GM19372 (cell line): ENCODE measurements around the gene PODXL2.

Experiments
- ATAC-seq: cut with Tn5 transposase; IDR thresholded peaks from one replicate; pipeline ENCODE4 v1.9.1; 2021; ENCODE audit warnings: mild to moderate bottlenecking, low read depth, moderate library complexity; ENCODE audit not compliant: unreplicated experiment

PODXL2 gene

DNA sequence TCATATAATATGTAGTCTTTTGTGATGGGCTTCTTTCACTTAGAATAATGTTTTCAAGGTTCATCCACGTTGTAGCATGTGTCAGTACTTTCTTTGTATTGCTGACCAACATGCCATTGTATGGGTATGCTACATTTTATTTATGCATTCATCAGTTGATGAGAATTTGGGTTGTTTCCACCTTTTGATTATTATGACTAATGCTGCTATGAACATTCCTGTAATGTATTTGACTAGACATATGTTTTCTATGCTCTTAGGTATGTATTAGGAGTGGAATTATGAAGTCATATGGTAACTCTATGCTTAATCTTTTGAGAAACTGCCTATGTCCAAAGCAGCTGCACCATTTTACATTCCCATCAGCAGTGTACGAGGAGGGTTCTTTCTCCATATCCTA is 3.2 kb upstream of the PODXL2 start:
- no peak for ATAC-seq

DNA sequence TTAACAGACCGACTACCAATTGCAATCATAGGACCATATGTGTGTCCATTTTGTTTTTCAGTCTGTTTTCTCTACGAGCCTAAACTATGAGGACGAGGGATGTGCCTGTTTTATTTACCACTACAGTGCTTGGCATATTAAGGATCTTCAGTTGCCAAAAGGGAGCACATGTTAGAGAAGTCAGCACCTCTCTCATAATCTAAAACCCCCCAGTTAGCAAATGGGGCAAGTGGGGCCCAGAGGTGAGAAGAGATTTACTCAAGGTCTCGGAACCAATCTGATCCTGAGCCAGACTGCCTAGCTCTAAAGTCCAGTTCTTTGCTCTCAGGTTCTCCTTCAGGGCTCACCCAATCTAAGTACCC is 578 bp upstream of the PODXL2 start:
- ATAC-seq: no peak

DNA sequence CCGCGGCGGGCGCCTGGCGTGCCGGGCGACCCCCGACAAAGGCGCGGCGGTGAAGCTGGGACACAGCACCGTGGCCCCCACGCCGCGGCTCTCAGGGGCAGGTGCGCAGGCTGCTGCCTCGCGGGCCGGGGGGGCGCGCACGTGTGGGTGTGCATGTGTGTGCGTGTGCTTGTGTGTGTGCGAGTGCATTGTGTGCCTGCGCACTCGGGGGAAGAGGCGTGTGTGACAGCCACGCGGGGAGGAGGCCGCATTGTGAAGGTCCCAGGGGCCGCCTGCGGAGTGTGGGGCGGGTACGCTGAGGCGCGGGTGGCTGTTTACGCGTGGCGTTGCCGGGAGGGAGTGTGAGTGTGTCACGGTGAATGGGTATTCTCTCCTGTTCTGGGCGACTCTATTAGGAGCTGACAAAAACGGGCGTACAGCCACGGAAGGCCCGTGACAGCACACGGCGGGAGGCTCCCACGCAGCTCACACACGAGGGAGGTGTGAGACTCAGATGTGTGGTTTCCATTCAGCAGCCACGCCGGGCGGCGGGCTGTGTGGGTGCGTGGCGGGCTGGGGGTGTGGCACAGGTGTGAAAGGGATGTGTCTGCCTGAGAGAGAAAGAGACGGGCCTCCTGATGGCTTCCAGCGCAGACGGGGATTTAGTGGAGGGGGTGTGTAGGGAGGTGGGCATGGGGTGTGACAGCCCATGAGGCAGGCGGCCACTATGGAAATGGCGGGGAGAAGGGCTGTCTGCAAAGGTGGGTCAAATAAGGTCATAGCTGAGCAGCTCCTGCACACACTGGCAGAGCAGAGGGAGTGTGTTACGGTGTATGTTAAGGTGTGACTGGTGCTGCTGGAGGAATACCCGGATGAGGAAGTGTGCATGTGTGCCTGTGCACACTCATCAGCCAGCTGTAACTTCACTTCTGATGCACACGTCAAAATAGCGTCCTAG is 750 bp downstream of the PODXL2 start:
- ATAC-seq: no peak

- ATAC-seq: no peak
These were observed 2.1 kb downstream of the PODXL2 start for GRCh38 chr3:127630811-127631714.

DNA sequence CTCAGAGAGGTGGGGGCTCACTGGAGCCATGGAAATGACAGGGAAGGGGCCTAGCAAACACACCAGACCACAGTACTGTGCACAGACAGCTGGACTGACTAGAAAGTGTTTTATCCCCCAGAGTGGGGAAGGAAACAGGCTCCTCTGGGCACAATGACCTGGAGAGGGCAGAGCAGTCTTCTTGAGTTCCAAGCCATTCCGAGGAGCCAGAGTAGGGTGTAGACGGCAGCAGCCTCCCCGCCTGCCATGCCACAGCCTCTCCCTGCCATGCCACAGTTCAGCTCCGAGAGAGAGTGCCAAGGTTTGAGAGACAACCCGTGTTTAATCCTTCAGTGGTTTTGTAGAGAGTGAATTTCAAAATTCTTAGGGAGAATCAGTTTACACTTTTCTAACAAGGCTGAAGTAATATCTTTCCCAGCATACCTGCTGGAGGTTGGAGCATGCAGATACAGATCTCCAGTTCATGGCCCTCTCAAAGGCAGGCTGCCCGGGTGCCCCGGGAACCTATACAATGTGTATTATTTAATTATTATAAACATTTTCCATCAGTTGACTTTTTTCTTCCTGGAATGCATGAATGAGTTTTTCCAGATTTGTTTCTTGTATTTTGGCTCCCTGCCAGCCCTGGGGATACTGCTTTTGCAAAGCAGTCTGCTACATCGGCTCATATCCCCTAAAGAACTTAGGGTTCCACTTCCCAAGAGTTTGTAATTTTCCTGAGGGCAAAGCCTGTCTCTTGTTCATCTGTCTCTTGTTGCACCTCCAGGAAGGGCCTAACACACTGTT is 3.2 kb downstream of the PODXL2 start:
- no peak for ATAC-seq

GRCh38 chr3:127634653-127635052 is 5.7 kb downstream of the PODXL2 start:
- no peak for ATAC-seq

- no peak for ATAC-seq
These were observed 8.6 kb downstream of the PODXL2 start for GRCh38 chr3:127637546-127637945.

GRCh38 chr3:127637971-127638370 is 9.0 kb downstream of the PODXL2 start:
- no peak for ATAC-seq

- no peak for ATAC-seq
These were observed 10.4 kb downstream of the PODXL2 start for GRCh38 chr3:127639173-127640041.

DNA sequence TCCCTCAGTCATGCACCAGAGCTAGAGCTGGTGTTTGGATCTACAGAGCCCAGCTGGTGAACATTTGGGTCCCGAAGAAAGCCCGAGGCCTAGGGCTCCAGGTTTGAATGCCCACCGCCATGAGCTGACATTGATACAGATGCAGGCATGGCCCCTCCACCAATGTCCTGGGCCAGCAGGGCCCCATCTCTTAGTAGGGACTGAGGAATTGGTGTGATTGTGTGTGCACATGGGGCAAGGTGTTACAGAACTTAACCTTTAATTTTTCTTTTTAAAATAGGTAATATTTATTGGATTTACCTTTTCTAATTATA is 11.0 kb downstream of the PODXL2 start:
- no peak for ATAC-seq

GRCh38 chr3:127644641-127645370 is 15.8 kb downstream of the PODXL2 start:
- ATAC-seq: no peak

DNA sequence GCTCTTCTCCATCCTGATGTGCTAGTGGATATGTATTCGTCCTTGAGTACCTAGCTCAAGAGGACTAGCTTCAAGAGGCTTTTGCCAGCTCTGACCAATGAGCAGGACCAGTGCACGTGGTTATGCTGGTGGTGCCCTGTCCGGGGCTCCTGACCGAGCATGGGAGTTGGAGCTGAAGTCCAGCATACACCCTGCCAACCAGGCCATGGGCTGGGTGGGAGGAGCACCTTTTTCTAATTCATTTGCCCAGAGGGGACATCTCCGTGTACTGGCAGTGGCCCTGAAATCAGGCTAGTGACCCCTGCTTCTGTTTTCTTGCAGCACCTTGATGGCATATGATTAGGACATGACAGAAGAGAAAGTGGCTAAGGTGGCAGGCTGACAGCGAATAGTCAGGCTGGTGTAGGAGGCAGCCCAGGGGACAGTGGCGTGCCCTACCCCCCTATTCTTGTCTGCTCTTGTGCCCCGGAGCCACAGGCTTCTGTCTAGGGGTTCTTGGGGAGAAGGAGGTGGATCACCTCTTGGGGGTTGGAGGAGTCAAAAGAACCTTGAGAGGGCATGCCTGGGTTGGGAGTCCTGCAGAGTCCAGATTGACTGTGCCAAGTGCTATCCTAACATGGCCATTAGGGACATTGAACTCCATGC is 16.5 kb downstream of the PODXL2 start:
- ATAC-seq: no peak

DNA sequence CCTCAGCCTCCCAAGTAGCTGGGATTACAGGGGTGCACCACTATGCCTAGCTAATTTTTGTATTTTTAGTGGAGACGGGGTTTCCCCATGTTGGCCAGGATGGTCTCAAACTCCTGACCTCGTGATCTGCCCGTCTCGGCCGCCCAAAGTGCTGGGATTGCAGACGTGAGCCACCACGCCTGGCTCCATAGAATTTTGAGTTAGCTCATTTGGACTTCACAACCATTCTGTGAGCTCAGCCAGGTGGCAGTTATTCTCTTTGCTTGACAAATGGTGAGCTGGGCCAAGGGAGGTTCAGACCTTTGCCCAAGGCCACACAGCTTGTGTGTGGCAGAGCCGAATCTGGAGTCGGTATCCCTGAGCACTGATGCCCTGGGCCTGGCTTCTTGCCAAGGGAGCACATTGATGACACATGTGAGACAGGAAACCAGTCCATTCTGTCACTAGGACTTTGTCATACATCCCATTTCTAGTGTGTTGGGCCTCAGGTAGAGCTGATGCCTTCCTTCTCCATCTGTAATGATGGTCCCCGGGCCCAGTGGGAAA is 17.6 kb downstream of the PODXL2 start:
- no peak for ATAC-seq

DNA sequence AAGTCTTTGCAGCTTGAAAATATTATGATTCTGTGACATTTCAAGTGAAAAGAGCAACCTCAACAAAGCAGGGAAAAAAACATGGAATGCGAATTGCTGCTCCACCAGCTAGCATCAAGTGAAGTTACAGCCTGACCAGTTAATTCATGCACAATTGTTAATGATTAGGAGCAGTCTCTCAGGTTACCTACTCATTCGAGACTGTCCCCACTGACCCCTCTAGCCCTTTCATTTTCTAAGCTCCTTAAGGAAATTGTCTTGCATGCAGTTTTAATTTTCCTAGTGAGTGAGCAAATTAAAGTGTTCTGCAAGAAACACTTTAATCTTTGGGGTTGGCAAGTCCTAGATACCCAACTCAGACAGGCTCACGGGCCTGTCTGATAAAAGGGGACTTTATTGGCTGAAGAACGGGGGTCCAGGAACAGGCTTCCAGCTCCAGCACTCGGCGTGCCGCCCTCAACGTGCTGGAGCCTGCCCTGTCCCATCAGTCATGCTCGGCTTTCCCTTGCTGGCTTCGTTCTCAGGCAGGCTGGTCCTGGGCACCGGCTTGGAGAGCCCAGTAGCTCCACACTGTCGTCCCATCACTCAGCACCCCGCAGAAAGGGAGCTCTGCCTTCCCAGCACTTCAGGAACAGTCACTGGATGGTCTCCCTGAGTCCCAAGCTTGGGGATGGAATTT is 18.3 kb downstream of the PODXL2 start:
- ATAC-seq: no peak

- no peak for ATAC-seq
These were observed 18.8 kb downstream of the PODXL2 start for GRCh38 chr3:127647845-127648204.

DNA sequence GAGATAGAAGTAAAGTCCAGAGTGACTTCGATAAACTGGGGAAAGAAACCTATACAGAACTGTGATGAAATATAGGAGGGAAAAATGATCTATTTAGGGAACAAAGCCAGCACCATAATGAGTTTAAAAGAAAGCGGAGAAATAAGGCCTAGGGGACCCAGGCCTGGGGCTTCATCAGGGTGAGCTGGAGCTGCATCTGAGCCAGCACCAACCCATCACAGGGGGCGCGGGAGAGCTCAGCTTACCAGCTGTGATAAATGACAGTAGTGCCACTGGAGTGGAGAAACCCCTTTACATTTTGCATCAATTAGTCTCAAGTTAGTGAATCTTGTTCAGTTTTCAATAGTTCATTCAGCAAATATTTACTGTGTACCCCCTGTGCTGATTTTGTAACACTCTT is 21.3 kb downstream of the PODXL2 start:
- no peak for ATAC-seq

- ATAC-seq: no peak
These were observed 22.7 kb downstream of the PODXL2 start for GRCh38 chr3:127651516-127652172.
